Limb (tissue), 2 donors: ENCODE data around the gene TAF1A.
"Not testable (repeated sequence)": the region's sequence is repeated elsewhere in the genome, so short reads cannot be mapped to it uniquely, and the experiment has no call there.

Experiments
- DNase-seq, 2 donors: peaks; one replicate each; pipeline ENCODE4 v3.0.0-alpha.2; 2016; ENCODE audit errors: extremely low spot score in 2 of 2

TAF1A gene

DNA sequence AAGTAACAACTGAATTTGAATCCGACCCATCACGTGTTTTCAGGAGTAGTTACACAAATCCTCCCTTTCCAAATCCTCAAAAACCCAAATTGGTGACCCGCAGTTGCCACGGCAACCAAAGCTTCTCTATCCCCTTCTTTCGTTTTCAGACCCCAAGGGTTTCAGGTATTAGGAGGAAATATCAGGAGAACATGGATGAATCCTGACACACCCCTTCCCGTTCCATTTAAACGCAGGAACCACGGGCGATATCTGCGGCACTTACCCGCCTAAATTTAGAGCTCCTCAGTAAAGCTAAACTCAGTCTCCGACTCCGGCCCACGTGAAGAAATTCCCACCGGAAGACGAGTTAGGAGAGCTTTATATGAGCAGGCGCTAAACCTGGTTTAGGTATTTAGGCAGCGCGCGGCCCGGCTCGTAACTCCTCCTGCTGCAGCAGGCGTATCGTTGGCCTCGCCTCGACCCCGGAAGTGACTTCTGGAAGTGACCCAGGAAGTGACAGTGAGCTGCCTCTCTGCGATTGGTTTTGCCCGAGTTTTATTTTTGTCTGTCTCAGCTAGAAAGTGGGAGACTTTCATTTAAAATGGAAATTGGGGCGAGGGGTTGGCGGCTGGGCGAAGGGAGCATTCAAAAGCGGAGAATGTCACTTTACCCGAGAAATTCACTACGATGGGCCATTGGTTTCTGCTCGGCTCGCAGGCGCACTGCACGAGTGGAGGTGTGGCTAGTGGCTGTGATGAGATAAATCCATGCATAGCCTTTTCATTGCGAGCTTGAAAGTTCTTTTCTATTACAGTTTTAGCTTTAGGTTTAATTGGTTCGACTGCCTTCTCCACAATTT lies at the start of gene TAF1A:
TSS of gene TAF1A (minus strand) at position 472 of the 841 bp plus-strand sequence.
- peak; percentile 88 to 91 for DNase-seq

DNA sequence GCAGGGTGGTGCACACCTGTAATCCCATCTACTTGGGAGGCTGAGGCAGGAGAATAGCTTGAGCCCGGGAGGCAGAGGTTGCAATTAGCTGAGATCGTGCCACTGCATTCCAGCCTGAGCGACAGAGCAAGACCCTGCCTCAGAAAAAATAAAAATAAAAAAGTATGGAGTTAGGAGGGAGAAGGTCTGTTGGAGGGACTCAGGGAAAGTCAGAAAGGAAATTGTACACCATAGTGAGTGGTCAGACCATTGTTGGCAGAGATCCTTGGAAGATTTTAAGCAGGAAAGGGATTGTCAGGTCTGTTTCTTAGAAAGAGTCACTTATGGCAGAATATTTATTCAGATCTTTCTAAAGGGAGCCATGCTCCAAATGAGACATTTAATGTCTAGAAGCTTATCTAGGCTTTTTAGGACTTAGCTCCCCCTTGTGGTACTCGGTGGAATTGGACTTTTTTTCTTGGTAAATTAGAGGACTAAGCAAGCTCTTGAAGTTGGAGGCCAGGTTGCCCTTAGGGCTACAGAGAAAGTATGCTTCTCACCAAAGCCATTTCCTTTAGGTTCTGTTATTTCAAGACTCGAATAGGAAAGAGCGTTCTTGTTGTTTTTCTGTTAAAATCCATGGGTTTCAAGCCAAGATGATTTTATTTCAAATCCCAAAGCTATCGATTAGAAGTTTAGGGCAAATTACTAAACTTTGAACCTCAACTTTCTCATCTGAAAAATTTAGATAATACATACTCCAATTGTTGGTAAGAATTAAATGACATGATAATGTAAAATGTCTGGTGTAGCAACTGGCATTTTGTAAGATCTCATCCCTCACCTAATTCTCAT lies 44.7 kb upstream of the TAF1A start:
- DNase-seq, result peak; percentile 57 to 82

DNA sequence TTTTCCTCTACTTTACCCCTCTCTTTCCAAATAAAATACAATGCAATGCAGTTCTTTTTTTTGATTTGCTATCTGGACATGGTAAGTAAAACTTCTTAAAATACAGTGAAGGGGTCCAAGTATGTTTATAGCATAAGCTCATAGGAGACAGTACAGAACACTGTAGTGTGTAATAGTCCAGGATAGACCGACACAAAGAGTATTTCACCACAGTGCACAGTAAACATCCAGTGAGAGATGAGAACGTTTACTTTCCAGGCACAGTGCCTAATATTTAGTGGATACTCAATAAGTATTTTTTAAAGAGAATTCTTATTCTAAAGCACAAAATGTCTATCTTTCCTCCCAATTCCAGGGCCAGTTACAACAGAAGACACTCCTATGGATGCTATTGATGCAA lies 43.0 kb upstream of the TAF1A start:
- DNase-seq, result no peak

- DNase-seq, result no peak
These were observed 42.0 kb upstream of the TAF1A start for GRCh38 chr1:222631611-222632208.

- no peak for DNase-seq
These were observed 40.3 kb upstream of the TAF1A start for GRCh38 chr1:222629921-222630535.

DNA sequence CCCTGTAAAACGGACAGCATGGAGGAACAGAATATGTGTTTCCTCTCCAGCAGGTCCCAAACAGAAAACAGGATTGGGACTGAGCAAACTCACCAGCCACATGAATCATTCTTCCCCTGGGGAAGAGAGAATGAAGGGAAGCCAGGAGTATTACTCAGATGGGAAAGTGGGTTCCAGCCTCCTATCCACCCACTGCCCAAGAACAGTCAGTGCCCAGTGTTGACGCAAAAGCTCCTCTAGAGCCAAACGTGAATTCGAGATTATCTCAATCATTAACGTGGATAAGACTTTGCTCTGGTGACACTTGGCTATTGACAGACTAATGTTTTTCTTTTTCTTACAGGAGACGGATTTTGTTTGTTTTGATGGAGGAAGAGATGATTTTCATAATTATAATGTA lies 37.5 kb upstream of the TAF1A start:
- DNase-seq, result no peak

- DNase-seq, result no peak
These were observed 34.5 kb upstream of the TAF1A start for GRCh38 chr1:222624214-222624613.

DNA sequence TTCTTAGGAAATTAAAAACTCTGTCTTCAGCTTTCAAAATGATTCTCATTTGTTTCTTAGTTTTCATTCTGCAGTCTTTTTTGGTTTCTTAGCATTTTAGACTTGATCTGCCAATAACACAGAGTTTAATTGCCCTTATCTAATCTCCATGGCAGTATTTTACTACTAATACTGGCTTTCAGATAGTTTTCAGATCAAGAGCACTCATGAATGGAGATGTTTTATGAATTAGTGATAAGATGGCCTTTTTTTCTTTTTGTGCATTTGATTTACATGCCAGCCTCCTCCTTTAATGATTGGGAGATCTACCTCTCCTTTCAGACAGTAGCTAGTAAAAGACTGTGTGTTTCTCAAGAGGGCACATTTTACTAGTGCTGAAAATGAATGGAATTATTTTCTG lies 33.7 kb upstream of the TAF1A start:
- DNase-seq, result no peak

DNA sequence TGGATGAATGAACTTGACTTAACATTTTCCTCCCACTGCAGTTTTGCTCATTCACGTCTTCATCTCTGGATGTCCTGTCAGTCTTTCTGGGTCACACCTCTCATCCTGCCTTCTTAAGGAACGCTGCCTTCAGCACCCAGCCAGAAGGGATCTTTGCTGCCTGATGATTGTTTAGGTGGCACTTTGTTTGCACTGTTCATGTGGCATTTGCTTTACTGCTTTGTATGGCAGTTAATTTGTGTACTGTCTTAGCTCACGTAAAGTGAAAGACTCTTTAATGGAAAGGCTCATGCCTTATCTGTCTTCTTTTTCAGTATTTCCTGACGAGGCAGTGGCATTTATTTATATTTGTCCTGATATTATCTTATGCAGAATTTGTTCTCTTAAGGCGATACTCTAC lies 33.0 kb upstream of the TAF1A start:
- DNase-seq, result no peak

DNA sequence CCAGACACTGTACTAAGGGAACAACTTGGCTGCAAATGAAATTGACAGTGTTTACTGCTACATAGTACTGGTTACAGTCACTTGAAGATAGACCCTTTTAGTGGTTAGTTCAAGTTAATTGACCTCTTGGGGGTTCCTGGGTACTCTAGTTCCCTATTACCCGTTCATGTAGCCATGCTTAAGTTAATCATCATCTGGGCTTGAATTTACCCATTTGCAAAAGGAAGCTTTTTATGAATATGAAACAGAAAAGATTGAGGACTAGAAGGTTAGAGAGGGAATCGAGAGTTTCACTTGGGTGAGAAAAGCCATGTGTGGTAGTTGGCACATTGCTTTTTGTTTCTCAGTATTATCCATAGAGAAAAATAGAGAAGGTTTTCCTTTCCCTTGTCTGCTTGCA lies 30.8 kb upstream of the TAF1A start:
- no peak for DNase-seq

DNA sequence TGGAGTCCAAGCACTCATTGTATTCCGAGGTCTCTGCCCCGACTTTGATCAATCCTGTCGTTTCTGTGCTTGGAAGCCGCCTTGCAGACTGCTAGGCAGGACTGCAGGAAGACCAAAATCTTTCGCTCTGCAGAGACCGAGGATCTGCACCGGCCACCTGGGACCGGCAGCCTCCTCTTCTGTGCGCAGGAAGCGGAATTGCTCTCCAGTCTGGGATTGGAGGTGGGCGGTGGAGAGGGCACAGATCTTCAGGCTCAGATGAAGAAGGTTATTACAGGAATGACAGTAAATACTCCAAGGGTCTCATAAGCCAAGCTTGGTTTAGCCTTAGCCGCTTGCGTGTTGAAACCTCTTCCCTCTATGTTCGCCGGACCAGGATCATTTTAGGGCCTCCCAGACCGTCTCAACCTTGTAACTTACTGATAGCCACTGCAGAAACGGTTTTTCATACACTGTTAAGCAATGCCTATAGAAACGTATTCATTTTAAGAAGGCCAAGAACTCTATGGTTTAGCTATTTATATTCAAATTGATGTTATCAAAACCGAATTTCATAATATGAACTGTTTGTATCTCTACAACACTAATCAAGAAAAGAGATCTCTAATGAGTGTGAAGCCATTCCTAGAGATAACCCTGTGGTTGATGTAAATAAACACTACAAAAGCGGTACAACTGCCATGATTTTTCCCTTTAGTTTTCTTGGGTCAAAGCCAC lies 29.3 kb upstream of the TAF1A start:
- DNase-seq, result peak in 1 of 2 donors; percentile 48

GRCh38 chr1:222618001-222618879 lies 28.5 kb upstream of the TAF1A start, which contains the start of gene MIA3:
Gene MIA3, plus strand, starts transcription at chr1:222618097. Its CDS starts 14 bp downstream, at chr1:222618111.
- DNase-seq, result peak; percentile 66 to 67

- DNase-seq, result peak; percentile 93 to 97
These were observed 27.7 kb upstream of the TAF1A start for GRCh38 chr1:222617367-222617951.

- peak in 1 of 2 donors; percentile 41 for DNase-seq
These were observed 26.8 kb upstream of the TAF1A start for GRCh38 chr1:222616525-222616924.

DNA sequence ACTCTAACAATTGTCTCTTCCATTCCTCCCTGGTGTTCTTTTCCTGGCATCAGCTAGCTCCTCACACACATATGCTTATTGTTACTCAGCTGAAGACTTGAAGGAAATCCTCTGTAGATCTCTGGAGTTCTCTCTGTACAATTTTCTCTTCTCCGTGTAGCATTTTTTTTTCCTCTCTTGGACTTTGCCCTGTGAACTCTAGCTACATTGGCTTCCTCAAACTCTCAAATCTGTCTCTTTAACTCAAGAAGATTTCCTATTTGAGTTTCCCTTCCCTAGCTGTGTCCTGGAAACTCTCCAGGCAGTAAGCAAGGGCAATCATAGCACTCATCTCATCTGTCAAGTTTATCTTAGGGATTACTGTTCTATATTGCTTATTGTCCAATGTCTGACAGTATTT lies 23.9 kb upstream of the TAF1A start:
- DNase-seq, result no peak

GRCh38 chr1:222610728-222611127 lies 21.0 kb upstream of the TAF1A start:
- DNase-seq, result no peak

GRCh38 chr1:222609111-222609510 lies 19.4 kb upstream of the TAF1A start:
- DNase-seq, result not testable (repeated sequence)

DNA sequence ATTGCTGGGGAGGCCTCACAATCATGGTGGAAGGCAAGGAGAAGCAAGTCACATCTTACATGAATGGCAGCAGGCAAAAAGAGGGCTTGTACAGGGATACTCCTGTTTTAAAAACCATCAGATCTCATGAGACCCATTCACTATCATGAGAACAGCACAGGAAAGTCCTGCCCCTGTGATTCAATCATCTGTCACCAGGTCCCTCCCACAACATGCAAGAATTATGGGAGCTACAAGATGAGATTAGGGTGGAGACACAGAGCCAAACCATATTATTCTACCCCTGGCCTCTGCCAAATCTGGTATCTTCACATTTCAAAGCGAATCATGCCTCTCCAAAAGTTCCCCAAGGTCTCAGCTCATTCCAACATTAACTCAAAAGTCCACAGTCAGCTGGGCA lies 17.0 kb upstream of the TAF1A start:
- no peak for DNase-seq

- DNase-seq, result no peak
These were observed 11.5 kb upstream of the TAF1A start for GRCh38 chr1:222601257-222601656.

GRCh38 chr1:222600281-222600680 lies 10.5 kb upstream of the TAF1A start:
- no peak for DNase-seq
